Fibroblast of skin of scalp (primary cell): ENCODE results near the gene PEX14.

Experiments
- DNase-seq: peaks from one replicate; pipeline ENCODE4 v3.0.0-alpha.2; 2013

The PEX14 gene

GRCh38 chr1:10635085-10635896, 160.5 kb downstream of the PEX14 start:
- peak; percentile 75 for DNase-seq

GRCh38 chr1:10635992-10636391, 161.2 kb downstream of the PEX14 start:
- no peak for DNase-seq

GRCh38 chr1:10637400-10637799, 162.7 kb downstream of the PEX14 start:
- no peak for DNase-seq

GRCh38 chr1:10637834-10638558, 163.2 kb downstream of the PEX14 start:
- DNase-seq, result no peak

GRCh38 chr1:10638559-10639005, 163.8 kb downstream of the PEX14 start:
- DNase-seq, result no peak

GRCh38 chr1:10639011-10639774, 164.4 kb downstream of the PEX14 start:
- no peak for DNase-seq

- DNase-seq, result no peak
Measured at GRCh38 chr1:10639775-10640578, 165.2 kb downstream of the PEX14 start.

GRCh38 chr1:10640843-10641553, 166.2 kb downstream of the PEX14 start:
- DNase-seq, result no peak

GRCh38 chr1:10641976-10642375, 167.2 kb downstream of the PEX14 start:
- no peak for DNase-seq

- DNase-seq, result no peak
Measured at GRCh38 chr1:10642403-10643080, 167.8 kb downstream of the PEX14 start.

GRCh38 chr1:10643607-10644306, 169.0 kb downstream of the PEX14 start:
- DNase-seq, result no peak

GRCh38 chr1:10644307-10645128, 169.8 kb downstream of the PEX14 start:
- no peak for DNase-seq

GRCh38 chr1:10646347-10646861, 171.7 kb downstream of the PEX14 start:
- DNase-seq, result peak; percentile 57

GRCh38 chr1:10647414-10648170, 172.8 kb downstream of the PEX14 start:
- DNase-seq, result no peak

- no peak for DNase-seq
Measured at GRCh38 chr1:10648689-10649516, 174.2 kb downstream of the PEX14 start.

GRCh38 chr1:10649517-10650201, 174.9 kb downstream of the PEX14 start:
- DNase-seq, result no peak
